IPS-18c (cell line): ENCODE results near the gene DNM3.

Experiments
- H3K4me3 ChIP-seq: 2 replicates; pipeline ENCODE4 v1.7.0; 2013; ENCODE audit warnings: low read depth, mild to moderate bottlenecking, low read length, moderate library complexity; ENCODE audit not compliant: insufficient read depth
- H3K9me3 ChIP-seq: one replicate; pipeline ENCODE4 v1.6.1; 2013; ENCODE audit warnings: mild to moderate bottlenecking, low read length, moderate library complexity; ENCODE audit not compliant: control insufficient read depth, insufficient read depth

DNM3 gene

GRCh38 chr1:172121081-172121717 lies 279.9 kb downstream of the DNM3 start:
- H3K9me3 ChIP-seq: no peaks in the 10 kb centered on the region
- no peak overlapping the region for H3K4me3 ChIP-seq

GRCh38 chr1:172122381-172122780 lies 281.1 kb downstream of the DNM3 start:
- no peak overlapping the region for H3K4me3 ChIP-seq
- H3K9me3 ChIP-seq: no peaks in the 10 kb centered on the region

- Histone ChIP-seq H3K4me3 (no peak overlapping the region), H3K9me3 (no peaks in the 10 kb centered on the region)
These were observed 284.0 kb downstream of the DNM3 start for GRCh38 chr1:172125250-172125649.

- H3K9me3 ChIP-seq: no peaks in the 10 kb centered on the region
- no peak overlapping the region for H3K4me3 ChIP-seq
These were observed 284.6 kb downstream of the DNM3 start for GRCh38 chr1:172125812-172126430.

GRCh38 chr1:172132836-172133235 lies 291.5 kb downstream of the DNM3 start:
- Histone ChIP-seq H3K4me3 (no peak overlapping the region), H3K9me3 (no peaks in the 10 kb centered on the region)

- Histone ChIP-seq H3K9me3 (no peaks in the 10 kb centered on the region), H3K4me3 (no peak overlapping the region)
These were observed 292.9 kb downstream of the DNM3 start for GRCh38 chr1:172134087-172134731.

GRCh38 chr1:172135076-172135672 lies 293.9 kb downstream of the DNM3 start:
- Histone ChIP-seq H3K4me3 (no peak overlapping the region), H3K9me3 (no peaks in the 10 kb centered on the region)

- H3K9me3 ChIP-seq: no peaks in the 10 kb centered on the region
- no peak overlapping the region for H3K4me3 ChIP-seq
These were observed 294.8 kb downstream of the DNM3 start for GRCh38 chr1:172135978-172136610.

- Histone ChIP-seq H3K9me3 (no peaks in the 10 kb centered on the region), H3K4me3 (no peak overlapping the region)
These were observed 295.6 kb downstream of the DNM3 start for GRCh38 chr1:172136925-172137324.

- no peaks in the 10 kb centered on the region for H3K9me3 ChIP-seq
These were observed 296.6 kb downstream of the DNM3 start for GRCh38 chr1:172137703-172138454.

GRCh38 chr1:172138634-172139033 lies 297.3 kb downstream of the DNM3 start:
- H3K9me3 ChIP-seq: no peaks in the 10 kb centered on the region
- no peak overlapping the region for H3K4me3 ChIP-seq

More at GRCh38 chr1:172137703-172138454, 296.6 kb downstream of the DNM3 start:
- no peak overlapping the region for H3K4me3 ChIP-seq

GRCh38 chr1:172139196-172139595 lies 297.9 kb downstream of the DNM3 start:
- H3K9me3 ChIP-seq: no peaks in the 10 kb centered on the region
- no peak overlapping the region for H3K4me3 ChIP-seq

- H3K4me3 ChIP-seq: no peak overlapping the region
These were observed 298.8 kb downstream of the DNM3 start for GRCh38 chr1:172140072-172140471.

GRCh38 chr1:172140591-172140990 lies 299.3 kb downstream of the DNM3 start:
- Histone ChIP-seq H3K4me3 (no peak overlapping the region), H3K9me3 (no peaks in the 10 kb centered on the region)

More at GRCh38 chr1:172140072-172140471, 298.8 kb downstream of the DNM3 start:
- no peaks in the 10 kb centered on the region for H3K9me3 ChIP-seq

GRCh38 chr1:172141341-172141881 lies 300.1 kb downstream of the DNM3 start:
- Histone ChIP-seq H3K4me3 (no peak overlapping the region), H3K9me3 (no peaks in the 10 kb centered on the region)

GRCh38 chr1:172142324-172142723 lies 301.0 kb downstream of the DNM3 start:
- H3K9me3 ChIP-seq: no peaks in the 10 kb centered on the region
- no peak overlapping the region for H3K4me3 ChIP-seq
